ENCODE measurements around the gene SLC25A33.

The SLC25A33 gene

GRCh38 chr1:9600861-9601834, 61.9 kb downstream of the SLC25A33 start:
- DNase-seq (ENCODE audit: low read depth, low spot score) = no peak

GRCh38 chr1:9601942-9602793, 62.9 kb downstream of the SLC25A33 start:
- no peak for DNase-seq (ENCODE audit: low read depth, low spot score)

DNA sequence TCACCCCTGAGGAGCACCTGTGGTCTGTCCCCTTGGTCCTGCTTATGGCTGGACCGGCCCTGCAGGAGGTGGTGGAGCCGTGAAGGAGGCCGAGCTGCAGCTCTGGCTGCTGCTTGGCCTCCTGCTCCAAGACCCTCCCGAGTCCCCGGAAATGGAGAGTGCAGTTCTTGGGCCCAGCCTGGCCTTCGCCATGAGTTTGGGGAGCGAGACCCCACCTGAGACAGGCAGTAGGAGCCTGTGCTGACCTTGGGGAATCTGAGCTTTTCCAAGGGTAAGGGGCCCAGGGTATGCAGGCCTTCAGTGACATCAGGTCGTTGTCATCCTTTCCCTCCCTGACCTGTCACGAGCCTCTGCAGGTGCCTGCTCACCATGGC, 63.5 kb downstream of the SLC25A33 start:
- no peak for DNase-seq (ENCODE audit: low read depth, low spot score)

DNA sequence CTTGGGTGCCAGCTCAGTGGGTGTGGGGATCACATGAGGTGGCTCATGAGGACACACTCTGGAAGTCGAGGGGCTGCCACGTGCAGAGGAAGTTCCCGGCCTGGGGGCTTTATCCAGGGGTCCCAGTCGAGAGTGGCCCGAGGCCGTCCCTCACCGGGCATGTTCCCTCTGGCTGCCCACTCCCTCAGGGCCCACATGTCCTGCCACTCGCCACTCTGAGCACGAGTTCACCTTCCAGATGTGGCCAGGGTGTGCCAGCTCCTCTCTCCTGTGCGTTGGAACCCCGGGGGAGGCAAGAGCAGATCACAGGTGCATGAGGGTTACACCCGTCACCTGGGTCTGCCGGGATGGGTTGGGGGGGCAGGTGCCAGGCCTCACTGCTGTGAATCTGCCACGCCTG, 64.0 kb downstream of the SLC25A33 start:
- no peak for DNase-seq (ENCODE audit: low read depth, low spot score)

DNA sequence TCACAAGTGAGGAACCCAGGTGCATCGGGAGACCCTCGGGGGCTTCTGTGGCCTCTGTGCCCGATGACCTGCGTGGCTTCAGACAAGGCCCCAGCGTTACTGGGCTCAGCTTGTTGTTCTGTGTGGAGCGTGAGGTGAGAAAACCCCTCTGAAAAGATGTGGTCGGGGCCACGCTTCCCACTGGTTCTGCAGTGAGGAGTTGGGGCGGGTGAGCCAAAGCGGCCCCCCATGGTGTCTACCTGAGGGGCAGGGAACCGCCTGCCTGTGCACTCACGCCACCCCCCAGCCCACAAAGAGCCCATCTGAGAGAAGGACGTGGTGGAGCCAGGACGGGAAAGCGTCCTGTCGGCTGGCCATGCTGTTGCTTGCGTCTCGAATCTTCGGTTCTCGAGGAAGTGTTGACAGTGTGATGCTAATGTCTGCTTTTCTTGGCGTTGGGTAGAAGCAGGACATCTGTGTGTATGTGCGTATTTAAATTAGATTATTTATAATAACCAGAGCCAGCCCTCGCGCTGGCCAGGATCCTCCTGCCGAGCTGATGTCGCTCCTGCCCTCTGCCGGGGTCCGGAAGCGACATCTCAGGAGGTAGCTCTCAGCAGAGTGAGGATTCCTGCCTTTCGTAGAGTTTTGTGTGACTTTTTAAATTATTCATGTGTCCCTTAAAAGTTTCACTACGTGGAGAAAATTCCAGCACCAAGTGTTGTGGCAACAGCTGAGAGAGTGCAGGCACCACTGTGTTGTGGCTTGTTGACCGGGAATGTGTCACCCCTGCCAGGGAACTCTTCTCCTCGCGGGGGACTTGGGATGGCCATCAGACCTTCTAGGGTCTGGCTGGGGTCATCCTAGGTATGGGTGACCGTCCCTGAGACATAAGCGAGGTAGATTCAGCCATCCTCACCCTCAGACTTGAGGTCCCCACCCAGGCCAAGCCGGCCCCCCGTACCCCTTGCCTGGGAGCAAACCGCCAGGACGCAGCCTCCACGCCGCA, 64.8 kb downstream of the SLC25A33 start:
- DNase-seq (ENCODE audit: low read depth, low spot score) = no peak

DNA sequence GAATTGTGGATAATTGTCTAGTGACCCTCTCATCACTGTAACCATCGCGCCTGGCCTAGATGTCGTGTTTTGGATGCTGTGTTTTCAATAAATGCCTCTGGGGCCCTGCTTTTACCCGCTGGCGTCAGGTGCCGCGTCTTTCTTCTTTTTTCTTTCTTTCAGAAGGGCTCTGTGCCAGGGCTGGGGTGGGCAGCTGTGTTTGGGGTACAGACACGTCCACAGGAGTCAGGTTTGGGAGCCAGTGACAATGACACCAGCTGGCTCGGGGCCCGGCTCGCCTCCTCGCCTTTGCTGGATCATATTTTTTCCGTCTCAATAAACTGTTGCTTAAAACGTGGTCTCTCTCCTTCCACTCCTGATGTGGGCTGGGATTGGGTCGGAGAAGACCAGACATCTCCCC, 65.6 kb downstream of the SLC25A33 start:
- DNase-seq (ENCODE audit: low read depth, low spot score) = no peak

DNA sequence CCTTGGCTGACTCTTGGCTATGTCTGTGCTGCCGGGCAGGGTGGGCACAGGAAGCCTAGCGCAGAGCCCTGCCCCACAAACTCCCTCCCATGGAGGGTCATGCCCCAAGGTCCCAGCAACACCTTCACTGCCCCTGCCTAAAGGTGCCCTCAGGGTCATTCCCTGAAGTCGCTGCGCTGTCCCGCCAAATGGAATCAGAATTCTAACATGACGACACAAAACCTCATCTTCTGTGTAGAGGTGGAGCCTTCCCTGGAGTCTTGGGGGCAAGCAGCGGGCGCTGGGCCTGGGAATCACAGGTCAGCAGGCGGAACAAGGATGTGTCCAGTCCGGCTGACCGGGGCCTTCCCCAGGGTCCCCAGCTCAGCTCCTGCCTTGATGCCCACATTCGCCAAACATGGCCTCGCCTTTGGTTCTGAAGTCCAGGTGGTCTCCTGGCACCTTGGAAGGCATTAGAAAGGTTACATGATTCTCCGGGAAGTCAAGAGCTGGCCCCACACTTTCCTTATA, 66.7 kb downstream of the SLC25A33 start:
- no peak for DNase-seq (ENCODE audit: low read depth, low spot score)

DNA sequence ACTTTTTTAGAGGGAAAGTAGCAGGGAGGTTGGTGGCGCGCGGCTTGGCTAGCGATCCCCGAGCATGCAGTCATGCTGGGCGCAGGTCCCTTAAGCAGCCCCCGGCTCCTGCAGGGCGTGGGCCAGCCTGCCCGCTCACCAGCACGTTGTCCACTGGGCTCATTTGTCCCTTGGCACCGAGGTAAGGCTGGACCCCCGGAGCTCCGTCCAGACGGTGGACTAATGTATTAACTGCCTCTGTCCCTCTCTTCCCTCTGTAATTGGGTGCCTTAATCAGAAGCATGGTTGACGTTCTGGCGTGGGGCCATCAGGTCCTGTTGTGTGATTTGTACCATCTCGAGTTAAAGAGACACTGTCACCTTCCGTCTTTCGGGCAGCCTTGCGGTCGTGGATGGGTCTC, 67.2 kb downstream of the SLC25A33 start:
- no peak for DNase-seq (ENCODE audit: low read depth, low spot score)

DNA sequence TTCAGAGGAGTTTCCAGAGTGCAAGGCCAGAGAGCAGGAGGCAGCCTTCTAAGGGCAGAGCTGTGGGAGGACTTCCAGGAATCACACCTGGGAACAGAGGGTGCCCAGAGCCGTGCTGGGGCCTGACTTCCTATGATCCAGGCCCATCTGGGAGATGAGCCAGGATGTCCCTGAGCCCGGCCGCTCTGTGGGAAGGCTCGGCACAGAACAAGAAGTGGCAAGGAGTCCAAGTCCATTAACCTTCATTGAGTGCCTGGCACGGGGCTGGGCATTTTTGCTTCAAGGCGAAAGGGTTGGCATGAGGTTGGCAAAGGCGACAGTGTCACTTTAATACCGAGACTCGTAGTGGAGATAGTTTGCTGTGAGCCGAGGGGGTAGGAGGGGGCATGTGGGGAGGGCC, 67.7 kb downstream of the SLC25A33 start:
- no peak for DNase-seq (ENCODE audit: low read depth, low spot score)

- DNase-seq (ENCODE audit: low read depth, low spot score) = no peak
Measured at GRCh38 chr1:9607352-9607751, 68.1 kb downstream of the SLC25A33 start.

DNA sequence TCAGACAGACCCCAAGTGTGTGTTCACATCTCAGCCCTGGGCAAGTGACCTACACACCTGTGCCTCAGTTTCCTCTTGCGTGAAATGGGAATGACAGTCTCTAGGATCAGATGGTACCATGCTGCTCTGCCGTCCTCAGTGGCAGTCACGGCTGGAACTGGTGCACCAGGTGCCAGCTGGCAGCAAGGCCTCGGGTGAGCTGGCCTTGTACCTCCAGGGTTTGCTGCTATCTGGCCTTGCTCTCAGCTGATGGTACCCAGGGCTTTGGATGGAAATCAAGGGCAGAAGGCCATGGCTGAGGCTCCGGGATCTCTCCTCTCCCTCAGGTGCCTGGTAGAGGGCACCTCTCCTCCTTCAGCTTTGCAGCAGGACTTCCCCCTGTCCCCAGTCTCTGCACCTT, 70.7 kb downstream of the SLC25A33 start:
- no peak for DNase-seq (ENCODE audit: low read depth, low spot score)

DNA sequence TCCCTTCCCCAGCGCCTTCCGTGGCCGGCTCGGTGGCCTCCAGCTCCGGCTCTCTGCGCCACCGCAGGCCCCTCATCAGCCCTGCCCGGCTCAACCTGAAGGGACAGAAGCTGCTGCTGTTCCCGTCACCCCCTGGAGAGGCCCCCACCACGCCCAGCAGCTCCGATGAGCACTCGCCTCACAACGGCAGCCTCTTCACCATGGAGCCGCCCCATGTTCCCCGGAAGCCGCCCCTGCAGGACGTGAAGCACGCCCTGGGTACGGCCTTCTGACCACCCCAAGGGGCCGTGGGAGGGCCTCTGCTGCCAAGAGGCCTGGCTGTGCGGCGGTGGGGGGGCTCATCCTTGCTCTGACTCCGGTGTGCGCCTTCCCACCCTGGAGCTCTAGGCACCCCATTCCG, 71.3 kb downstream of the SLC25A33 start:
- DNase-seq (ENCODE audit: low read depth, low spot score) = no peak

GRCh38 chr1:9611716-9612115, 72.5 kb downstream of the SLC25A33 start:
- DNase-seq (ENCODE audit: low read depth, low spot score) = no peak

- no peak for DNase-seq (ENCODE audit: low read depth, low spot score)
Measured at GRCh38 chr1:9612162-9612845, 73.0 kb downstream of the SLC25A33 start.

DNA sequence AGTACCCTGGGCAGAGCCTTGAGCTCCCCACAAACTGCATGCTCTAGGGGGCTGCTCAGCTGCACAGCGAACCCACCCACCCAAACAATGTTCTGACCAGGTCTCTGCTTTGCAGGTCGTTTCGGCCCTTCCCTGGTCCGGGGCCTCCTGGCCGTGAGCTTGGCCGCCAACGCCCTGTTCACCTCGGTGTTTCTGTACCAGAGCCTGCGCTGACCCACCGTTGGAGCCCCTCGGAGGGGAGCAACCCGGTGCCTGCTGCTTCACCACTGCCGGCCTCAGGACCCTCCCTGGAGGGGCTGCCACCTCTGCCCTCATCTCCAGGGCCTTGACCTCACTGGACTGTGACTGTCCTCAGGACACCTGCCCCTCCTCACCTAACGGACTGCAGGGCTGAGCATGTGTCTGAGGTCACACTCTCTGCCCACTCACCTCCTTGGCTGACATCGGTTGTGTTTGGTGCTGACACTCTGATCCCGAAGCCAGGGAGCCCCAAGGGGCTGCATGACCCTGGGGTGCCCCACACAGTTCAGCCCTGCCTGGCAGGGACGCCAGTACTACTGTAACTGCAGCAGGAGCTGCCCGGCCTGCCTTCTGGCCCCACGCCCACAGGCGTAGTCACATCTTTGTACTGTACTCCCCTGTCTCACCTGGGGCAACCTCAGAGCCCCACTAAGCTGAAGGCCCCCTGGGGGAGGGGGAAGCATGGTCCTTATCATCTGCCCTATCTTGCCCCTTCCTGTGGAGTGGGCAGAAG, 73.8 kb downstream of the SLC25A33 start:
- DNase-seq (ENCODE audit: low read depth, low spot score) = no peak

DNA sequence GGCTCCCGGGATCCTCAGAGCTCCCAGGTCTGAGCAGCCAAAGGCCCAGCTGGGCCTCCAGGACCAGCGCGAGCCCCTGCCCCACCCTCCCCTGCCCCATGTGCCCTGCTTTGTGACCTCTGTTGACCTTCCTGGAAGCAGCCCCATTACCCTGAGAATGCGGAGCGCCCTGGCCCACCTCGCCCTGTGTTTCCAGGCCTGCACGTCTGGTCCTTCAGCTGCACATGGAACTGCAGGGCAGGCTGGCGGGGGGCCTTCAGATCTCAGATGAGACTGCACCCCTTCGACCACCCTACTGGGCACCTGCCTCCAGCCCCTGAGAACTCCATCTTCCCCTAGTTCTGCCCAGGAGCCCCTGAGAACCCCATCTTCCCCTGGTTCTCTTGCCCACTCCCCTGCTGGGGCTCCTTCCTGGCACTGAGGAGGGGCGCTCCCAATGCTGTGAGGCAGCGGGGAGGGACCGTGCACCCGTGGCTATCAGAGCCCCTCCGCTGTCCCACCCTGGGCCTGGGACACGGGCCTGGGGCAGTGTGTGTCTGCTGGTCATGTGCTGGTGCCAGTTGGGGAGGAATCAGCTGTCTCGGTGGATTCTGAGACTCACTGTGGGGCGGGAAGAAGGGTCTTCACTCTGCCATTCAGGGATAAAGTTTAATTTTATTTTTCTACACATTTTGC, 74.5 kb downstream of the SLC25A33 start:
- no peak for DNase-seq (ENCODE audit: low read depth, low spot score)

DNA sequence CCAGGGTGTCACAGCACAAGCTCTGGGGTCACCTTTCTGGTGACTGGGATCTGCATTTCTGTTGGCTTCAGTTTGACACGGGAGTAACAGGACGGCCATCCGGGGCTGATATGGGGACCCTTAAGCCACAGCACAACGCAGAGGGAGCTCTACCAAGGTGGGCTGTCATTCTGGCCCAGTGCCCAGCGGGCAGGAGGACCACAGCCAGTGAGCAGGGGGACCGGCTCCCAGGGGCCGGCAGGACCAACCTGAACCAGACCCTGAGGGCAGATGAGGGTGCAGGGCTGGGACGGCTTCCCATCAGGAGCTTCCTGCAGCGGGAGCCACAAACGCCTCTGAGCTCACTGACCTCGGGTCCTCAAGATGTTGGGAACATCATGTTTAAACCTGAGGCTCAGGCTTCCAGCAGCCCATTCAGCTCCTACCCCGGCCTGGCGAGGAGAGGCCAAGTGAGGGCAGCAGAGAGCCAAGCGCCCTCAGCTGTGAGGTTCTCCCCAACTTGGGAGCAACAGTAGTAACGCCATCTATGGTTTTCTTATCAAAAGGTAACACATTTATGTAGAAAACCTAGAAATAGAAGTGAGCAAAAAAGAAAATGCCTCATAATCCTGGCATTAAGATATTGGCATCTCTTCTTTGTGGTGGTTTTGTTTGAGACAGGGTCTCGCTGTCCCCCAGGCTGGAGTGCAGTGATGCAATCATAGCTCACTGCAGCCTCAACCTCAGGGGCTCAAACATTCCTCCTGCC, 76.2 kb downstream of the SLC25A33 start:
- DNase-seq (ENCODE audit: low read depth, low spot score) = no peak

DNA sequence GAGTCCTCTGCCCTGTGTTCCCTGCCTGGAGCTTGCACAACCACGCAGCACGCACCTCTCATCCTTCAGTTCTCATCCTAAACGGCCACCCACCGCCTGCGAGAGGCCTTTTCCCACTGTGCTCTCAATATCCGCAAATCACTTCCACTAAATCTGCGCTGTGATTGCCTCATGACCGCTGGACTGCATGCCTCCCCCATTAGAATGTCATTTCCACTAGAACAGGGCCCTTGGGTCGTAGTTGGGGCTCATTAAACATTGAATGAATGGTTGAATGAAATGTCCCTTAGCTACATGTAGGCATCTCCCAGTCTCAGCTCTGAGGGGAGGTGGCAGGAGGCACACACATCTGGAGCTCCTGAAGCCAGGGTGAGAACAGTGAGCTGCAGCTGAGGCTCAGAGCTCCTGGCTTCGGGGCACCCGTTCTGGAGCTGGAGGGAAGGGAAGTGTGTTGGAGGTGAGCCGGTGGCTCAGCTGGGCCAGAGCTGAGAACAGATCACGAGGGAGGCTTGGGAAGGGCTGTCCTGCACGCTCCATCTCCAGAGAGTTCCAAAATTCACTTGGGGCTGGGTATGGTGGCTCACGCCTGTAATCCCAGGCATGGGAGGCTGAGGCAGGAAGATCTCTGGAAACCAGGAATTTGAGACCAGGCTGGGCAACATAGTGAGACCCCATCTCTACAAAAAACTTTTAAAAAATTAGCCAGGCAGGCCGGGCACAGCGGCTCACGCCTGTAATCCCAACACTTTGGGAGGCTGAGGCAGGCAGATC, 79.8 kb downstream of the SLC25A33 start:
- no peak for DNase-seq (ENCODE audit: low read depth, low spot score)

Measured in brain pericyte (primary cell).